K562 (cell line): Measurements from ENCODE around the gene GNAI3. TPM values are rescaled to one million over a fixed set of nuclear protein-coding genes. Genes with fewer than 3 reads are reported as not detected.

ENCODE experiments used
- ATAC-seq: fragments of 200-7000 bp; cut with Tn5 transposase; 3 replicates; pipeline ENCODE4 v1.9.1; 2020; ENCODE audit warnings: moderate library complexity
- BruUV-seq: library from RNA; stranded (reverse); fragments of 400-500 nt; replicated peaks from 2 replicates; lab custom pipeline; 2021; lab: Mats Ljungman, UMichigan
- CTCF ChIA-PET: fragments of 300-600 bp; formaldehyde crosslinking; extraction: SDS; loops from one replicate; lab custom pipeline; 2021; ENCODE audit warnings: low intra/inter-chr PET ratio; lab: Yijun Ruan, JAX
- POLR2A ChIA-PET: fragments of 300-600, 350-650 bp; sonication (Branson Sonifier 250); formaldehyde crosslinking; extraction: SDS; loops from one replicate; lab custom pipeline; 2021; ENCODE audit warnings: antibody characterized with exemption, inconsistent platforms; lab: Yijun Ruan, JAX
- DNase-seq, 4 experiments: peaks; one replicate each; pipeline versions ENCODE4 v3.0.0 to v3.0.0-alpha.2; 2011 to 2018; ENCODE audit warnings: low spot score in 3 of 4, mixed read lengths in 3 of 4; ENCODE audit errors: extremely low read depth in 1 of 4
- FAIRE-seq: peaks from 2 replicates; lab custom pipeline; 2011; peaks lifted over from hg19 to GRCh38; lab: Jason Lieb, UNC
- H2AFZ ChIP-seq: 2 replicates; pipeline ENCODE4 v1.6.0; 2011; ENCODE audit warnings: low read depth, low read length, control low read depth, inconsistent platforms
- H3K27ac ChIP-seq: fragments of 200-600 bp; 3 replicates; pipeline ENCODE4 v1.8.0; 2011; ENCODE audit warnings: low read depth, mild to moderate bottlenecking, control low read depth, inconsistent platforms, low read length, moderate library complexity, mixed read lengths; ENCODE audit errors: extremely low read depth
- H3K27me3 ChIP-seq, 2 experiments: fragments of 300-600 bp in 1 of 2; 2 replicates in 1 of 2; 3 replicates in 1 of 2; pipeline versions ENCODE4 v1.6.0 to v1.8.0; 2011; ENCODE audit warnings: inconsistent platforms in 2 of 2, low read length in 2 of 2, mild to moderate bottlenecking in 1 of 2, mixed read lengths in 1 of 2, moderate library complexity in 1 of 2; ENCODE audit not compliant: control insufficient read depth in 2 of 2, insufficient read depth in 2 of 2
- H3K36me3 ChIP-seq: fragments of 300-600 bp; 3 replicates; pipeline ENCODE4 v1.8.0; 2011; ENCODE audit warnings: mild to moderate bottlenecking, low read length, inconsistent platforms; ENCODE audit not compliant: control insufficient read depth, insufficient read depth
- H3K4me1 ChIP-seq, 2 experiments: fragments of 200-600 bp in 1 of 2; replicated peaks in 1 of 2; 2 replicates in 1 of 2; 3 replicates in 1 of 2; pipeline versions ENCODE4 v1.5.1 to v1.8.0; 2011; ENCODE audit warnings: inconsistent platforms in 2 of 2, low read length in 2 of 2, mild to moderate bottlenecking in 1 of 2, mixed read lengths in 1 of 2, moderate library complexity in 1 of 2; ENCODE audit not compliant: control insufficient read depth in 2 of 2, insufficient read depth in 2 of 2
- H3K4me2 ChIP-seq: 2 replicates; pipeline ENCODE4 v1.6.1; 2011; ENCODE audit warnings: low read length, control low read depth, inconsistent platforms, mixed read lengths; ENCODE audit not compliant: insufficient read depth
- H3K4me3 ChIP-seq: fragments of 200-600 bp; sonication (generic), shearing (Covaris generic); 2 replicates; pipeline ENCODE4 v1.5.1; 2016; ENCODE audit warnings: control low read depth, inconsistent platforms
- H3K79me2 ChIP-seq: fragments of 200-600 bp; 3 replicates; pipeline ENCODE4 v1.8.0; 2011; ENCODE audit warnings: low read length, inconsistent platforms; ENCODE audit not compliant: control insufficient read depth, insufficient read depth
- H3K9ac ChIP-seq, 2 experiments: 2 replicates each; pipeline versions ENCODE4 v1.6.0 to v1.6.1; 2011; ENCODE audit warnings: low read depth in 2 of 2, low read length in 2 of 2, control low read depth in 1 of 2, inconsistent platforms in 1 of 2, mild to moderate bottlenecking in 1 of 2, mixed read lengths in 1 of 2; ENCODE audit not compliant: insufficient read depth in 1 of 2
- H3K9me1 ChIP-seq: one replicate; pipeline ENCODE4 v1.6.0; 2011; ENCODE audit warnings: inconsistent platforms, mild to moderate bottlenecking, low read length, moderate library complexity; ENCODE audit not compliant: control insufficient read depth, insufficient read depth
- H3K9me3 ChIP-seq: replicated peaks from 2 replicates; pipeline ENCODE4 v1.5.1; 2011; ENCODE audit warnings: low read depth, low read length, inconsistent platforms; ENCODE audit not compliant: control insufficient read depth, insufficient read depth
- H4K20me1 ChIP-seq: replicated peaks from 2 replicates; pipeline ENCODE4 v1.6.1; 2011; ENCODE audit warnings: low read length, inconsistent platforms, mixed read lengths; ENCODE audit not compliant: control insufficient read depth, insufficient read depth
- CREM ChIP-seq: IDR thresholded peaks from 2 replicates; pipeline ENCODE4 v1.6.1; 2014; ENCODE audit warnings: antibody characterized with exemption, low read depth
- CXXC5 ChIP-seq: fragments of 250-450 bp; sonication (Bioruptor Pico); IDR thresholded peaks from 2 replicates; pipeline ENCODE4 v1.8.0; 2022; ENCODE audit warnings: inconsistent platforms, mild to moderate bottlenecking, moderate library complexity
- EGR1 ChIP-seq: fragments of 450-650 bp; conservative IDR thresholded peaks from 2 replicates; pipeline ENCODE4 v1.6.1; 2017; ENCODE audit warnings: mild to moderate bottlenecking
- FOXM1 ChIP-seq, 2 experiments: fragments of 450-650 bp in 1 of 2; sonication (generic) in 1 of 2; formaldehyde crosslinking in 1 of 2; IDR thresholded peaks; 2 replicates each; pipeline versions ENCODE4 v1.6.1 to v1.9.0; 2017 to 2022; ENCODE audit warnings: low read depth in 2 of 2, mild to moderate bottlenecking in 2 of 2, missing genetic modification reagents in 1 of 2, moderate library complexity in 1 of 2
- GTF2F1 ChIP-seq: IDR thresholded peaks from 2 replicates; pipeline ENCODE4 v1.6.1; 2011; ENCODE audit warnings: low read depth, low read length, improper control_type of control experiment
- HMBOX1 ChIP-seq: sonication (generic); IDR thresholded peaks from 2 replicates; pipeline ENCODE4 v1.6.1; 2016
- PKNOX1 ChIP-seq: fragments of 450-650 bp; IDR thresholded peaks from 2 replicates; pipeline ENCODE4 v1.6.1; 2016
- POLR2G ChIP-seq: fragments of 200-400 bp; formaldehyde crosslinking; IDR thresholded peaks from 2 replicates; pipeline ENCODE4 v1.6.1; 2017; ENCODE audit warnings: low read depth, mild to moderate bottlenecking, antibody characterized with exemption, low read length, moderate library complexity
- PRDM10 ChIP-seq: fragments of 450-650 bp; IDR thresholded peaks from 2 replicates; pipeline ENCODE4 v1.6.1; 2018; ENCODE audit not compliant: partially characterized antibody
- SRSF1 ChIP-seq: fragments of 200-400 bp; formaldehyde crosslinking; IDR thresholded peaks from 2 replicates; pipeline ENCODE4 v1.6.1; 2017; ENCODE audit warnings: mild to moderate bottlenecking, low read depth, low read length, moderate library complexity
- USF2 ChIP-seq: sonication (generic); formaldehyde crosslinking; IDR thresholded peaks from 2 replicates; pipeline ENCODE4 v1.5.0; 2020; ENCODE audit warnings: missing genetic modification reagents
- ZBTB12 ChIP-seq: fragments of 250-450 bp; sonication (Bioruptor Pico); IDR thresholded peaks from 2 replicates; pipeline ENCODE4 v1.4.0; 2020
- ZFX ChIP-seq: sonication (generic); formaldehyde crosslinking; IDR thresholded peaks from 2 replicates; pipeline ENCODE4 v1.8.0; 2022; ENCODE audit warnings: mild to moderate bottlenecking, missing genetic modification reagents, moderate library complexity
- WGBS: fragments of 100-300 bp; shearing (Covaris generic); methylation state at CpG from one replicate; pipeline ENCODE4 v1.1.6; 2016; ENCODE audit warnings: low coverage, mixed read lengths; ENCODE audit not compliant: insufficient coverage; ENCODE audit errors: missing lambda C conversion rate; 5-methylcytosine and 5-hydroxymethylcytosine counted together
- in situ Hi-C: fragments of 300-500 bp; cut with MboI; formaldehyde crosslinking; loops from 4 replicates; pipeline ENCODE4 v1.15.0; 2018; ENCODE audit warnings: inconsistent platforms, mixed read lengths
- intact Hi-C: fragments of 100-400 bp; cut with micrococcal nuclease; formaldehyde crosslinking; loops from 2 replicates; pipeline ENCODE4 v1.14.2; 2022
- polyA plus RNA-seq, 8 experiments: library from polyadenylated mRNA; depleted of rRNA in 4 of 8; stranded (reverse) in 5 of 8; unstranded in 3 of 8; fragments of >200 nt; fragmentation: Nextera tagmentation in 2 of 8; fragmentation: Illumina TruSeq in 1 of 8; extraction: Ambion mirVana in 2 of 8; extraction: Trizol in 1 of 8; gene quantifications; 2 replicates each; pipeline versions ENCODE4 v1.2.1 to v1.2.3, GENCODE V29; 2011 to 2014; ENCODE audit warnings: inconsistent platforms in 1 of 8, missing spikeins in 1 of 8
- total RNA-seq, 7 experiments: library from RNA; depleted of rRNA in 6 of 7; stranded (reverse); fragments of >200 nt in 6 of 7; fragmentation: Illumina TruSeq in 2 of 7; extraction: Trizol in 2 of 7; gene quantifications; 2 replicates each; pipeline versions ENCODE4 v1.2.1 to v1.2.3, GENCODE V29; 2011 to 2021; ENCODE audit warnings: low replicate concordance in 1 of 7

Gene GNAI3
- total and polyA plus RNA-seq, 9 of the 15 experiments (the other 6 are each of a cell fraction or from before 2014, with no cell fraction given), result 6.3 to 13.2 (median 8.9) TPM

GRCh38 chr1:109667452-109668122 lies 119.2 kb downstream of the GNAI3 start, which contains the start of gene GSTM2:
GSTM2 (plus strand) TSS chr1:109668057; CDS start chr1:109668116, 59 bp downstream.
- Histone ChIP-seq H3K27me3 (no peaks in the 10 kb centered on the region), H3K4me3 (peak within 1 kb of the TSS; percentile 28), H3K9me1 (no peaks in the 10 kb centered on the region), H2AFZ (peak within 1 kb of the TSS; percentile 91), H3K79me2 (no peaks in the 10 kb centered on the region), H3K27ac (no peak within 1 kb of the TSS), H4K20me1 (no peaks in the 10 kb centered on the region), H3K4me2 (peak within 1 kb of the TSS; percentile 62), H3K4me1 (peaks cover 4 to 15% of the 10 kb centered on the region in 2 experiments), H3K36me3 (no peaks in the 10 kb centered on the region), H3K9ac (peak within 1 kb of the TSS; percentile 43 to 57), H3K9me3 (no peaks in the 10 kb centered on the region)
- in situ Hi-C loops, result no loop called here
- POLR2A ChIA-PET, result interaction anchor here (0.6 to 1.1 kb wide), 4 partner anchors 9 to 118 kb away, joined by 3 to 4 read pairs (median 4); partner anchors contain the start of genes GSTM3 and GSTM4
- FAIRE-seq (peak; percentile 94), ATAC-seq (peak; percentile 100), DNase-seq (peak; percentile 94 to 96 (median 96))
- intact Hi-C loops, result no loop called here
- no TSS peak for BruUV-seq
- CTCF ChIA-PET, result no interaction called here
- WGBS, result 8% methylated on average over 18 of the region's 22 CpGs
- 0 out of 2 replicates have a peak, but pooled peaks have one; percentile 24 for TF ChIP-seq HMBOX1
- TF ChIP-seq PKNOX1, result peak; percentile 21; the same call in 1 of the 2 replicates
- peak; percentile 64 for TF ChIP-seq PRDM10
- TF ChIP-seq CXXC5 (CRISPR knock-in tag), result peak; percentile 45; the same call in 1 of the 2 replicates
- TF ChIP-seq ZBTB12 (CRISPR knock-in tag), result no peak
- TF ChIP-seq ZFX, result peak; percentile 46; the same call in 1 of the 2 replicates
- no peak for TF ChIP-seq FOXM1 (IDR thresholded peaks at IDR 0.05; ENCODE audit: low read depth)
- no peak for TF ChIP-seq FOXM1 (CRISPR knock-in tag; IDR thresholded peaks at IDR 0.05; ENCODE audit: low read depth)
- no peak for TF ChIP-seq SRSF1
- peak; percentile 14; the same call in 1 of the 2 replicates for TF ChIP-seq USF2
- TF ChIP-seq GTF2F1, result no peak
- peak; percentile 46; the same call in 1 of the 2 replicates for TF ChIP-seq POLR2G
- TF ChIP-seq CREM, result 0 out of 2 replicates have a peak, but pooled peaks have one; percentile 2
- peak; percentile 33; the same call in 1 of the 2 replicates for TF ChIP-seq EGR1
